Endodermal cell (in vitro differentiated cells): ENCODE measurements around the gene PLAU. TPM values are rescaled to one million over a fixed set of nuclear protein-coding genes. Genes with fewer than 3 reads are reported as not detected.

ENCODE experiments used
- DNase-seq: peaks from one replicate; pipeline ENCODE4 v3.0.0-alpha.2; 2017
- H3K27ac ChIP-seq: 2 replicates; pipeline ENCODE4 v1.5.1; 2013; ENCODE audit warnings: mild to moderate bottlenecking, low read depth, low read length, moderate library complexity
- H3K27me3 ChIP-seq: 2 replicates; pipeline ENCODE4 v1.6.1; 2013; ENCODE audit warnings: mild to moderate bottlenecking, low read length, moderate library complexity; ENCODE audit not compliant: insufficient read depth, control insufficient read depth, poor library complexity, severe bottlenecking
- H3K36me3 ChIP-seq: 2 replicates; pipeline ENCODE4 v1.7.0; 2013; ENCODE audit warnings: mild to moderate bottlenecking, low read length, moderate library complexity; ENCODE audit not compliant: control insufficient read depth, insufficient read depth
- H3K4me1 ChIP-seq: one replicate; pipeline ENCODE4 v1.7.0; 2013; ENCODE audit warnings: low read length; ENCODE audit not compliant: control insufficient read depth, insufficient read depth
- H3K4me3 ChIP-seq: 2 replicates; pipeline ENCODE4 v1.5.1; 2013; ENCODE audit warnings: mild to moderate bottlenecking, low read length, moderate library complexity
- H3K9ac ChIP-seq: 2 replicates; pipeline ENCODE4 v1.6.1; 2013; ENCODE audit warnings: mild to moderate bottlenecking, low read length, moderate library complexity; ENCODE audit not compliant: poor library complexity, severe bottlenecking; ENCODE audit errors: extremely low read depth
- H3K9me3 ChIP-seq: 2 replicates; pipeline ENCODE4 v1.6.1; 2013; ENCODE audit warnings: mild to moderate bottlenecking, low read length, moderate library complexity; ENCODE audit not compliant: control insufficient read depth
- H3K27ac Mint-ChIP-seq: 2 replicates; pipeline ENCODE4 v1.8.0; 2020; ENCODE audit warnings: mixed read lengths
- H3K27me3 Mint-ChIP-seq: 2 replicates; pipeline ENCODE4 v1.8.0; 2021; ENCODE audit warnings: mild to moderate bottlenecking, mixed read lengths; ENCODE audit not compliant: insufficient read depth
- H3K36me3 Mint-ChIP-seq: 2 replicates; pipeline ENCODE4 v1.8.0; 2020; ENCODE audit warnings: low read depth, mixed read lengths
- H3K4me1 Mint-ChIP-seq: 2 replicates; pipeline ENCODE4 v1.8.0; 2020; ENCODE audit warnings: mixed read lengths
- H3K4me3 Mint-ChIP-seq: 2 replicates; pipeline ENCODE4 v1.8.0; 2020; ENCODE audit warnings: mild to moderate bottlenecking, moderate library complexity, mixed read lengths
- H3K9me3 Mint-ChIP-seq: 2 replicates; pipeline ENCODE4 v1.8.0; 2020; ENCODE audit warnings: mild to moderate bottlenecking, mixed read lengths
- CTCF ChIP-seq: fragments of 200-600 bp; sonication (generic); conservative IDR thresholded peaks from 2 replicates; pipeline ENCODE4 v1.5.0; 2021; ENCODE audit warnings: antibody characterized with exemption, mild to moderate bottlenecking
- WGBS, 2 experiments: methylation state at CpG; one replicate each; pipeline versions ENCODE4 v1.1.5 to v1.1.7; 2013; ENCODE audit warnings: missing lambda C conversion rate in 2 of 2, mixed read lengths in 1 of 2; ENCODE audit not compliant: insufficient coverage in 1 of 2, insufficient read length in 1 of 2; 5-methylcytosine and 5-hydroxymethylcytosine counted together
- total RNA-seq, 2 donors: library from RNA; stranded (reverse); fragmentation: NEBNext Ultra II Directional in 1 of 2; extraction: Animal tissue kit (Norgen Biotek cat#: 25700) in 1 of 2; gene quantifications; 2 replicates in 1 of 2; 3 replicates in 1 of 2; pipeline ENCODE4 v1.2.1, GENCODE V29; 2021

Gene PLAU
- total RNA-seq, 2 donors from 2014 or later: 2.7 to 3.3 TPM

DNA sequence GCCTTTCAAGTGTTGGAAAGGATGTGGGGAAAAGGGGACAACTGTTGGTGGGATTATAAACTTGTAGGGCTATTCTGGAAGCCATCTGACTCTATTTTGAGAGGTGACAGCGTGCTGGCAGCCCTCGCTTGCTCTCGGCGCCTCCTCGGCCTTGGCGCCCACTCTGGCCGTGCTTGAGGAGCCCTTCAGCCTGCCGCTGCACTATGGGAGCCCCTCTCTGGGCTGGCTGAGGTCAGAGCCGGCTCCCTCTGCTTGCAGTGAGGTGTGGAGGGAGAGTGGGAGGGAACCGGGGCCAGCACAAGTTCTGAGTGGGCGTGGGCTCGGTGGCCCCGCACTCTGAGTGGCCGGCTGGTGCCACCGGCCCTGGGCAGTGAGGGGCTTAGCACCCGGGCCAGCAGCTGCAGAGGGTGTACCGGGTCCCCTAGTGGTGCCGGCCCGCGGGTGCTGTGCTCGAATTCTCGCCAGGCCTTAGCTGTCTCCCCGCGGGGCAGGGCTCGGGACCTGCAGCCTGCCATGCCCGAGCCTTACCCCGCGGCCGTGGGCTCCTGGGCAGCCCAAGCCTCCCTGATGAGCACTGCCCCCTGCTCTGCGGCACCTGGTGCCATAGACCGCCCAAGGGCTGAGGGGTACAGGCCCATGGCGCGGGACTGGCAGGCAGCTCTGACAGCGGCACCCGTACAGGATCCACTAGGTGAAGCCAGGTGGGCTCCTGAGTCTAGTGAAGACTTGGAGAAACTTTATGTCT lies 33.6 kb downstream of the PLAU start:
- no peak overlapping the region for H3K9ac ChIP-seq
- H3K27ac ChIP-seq: no peak overlapping the region
- no peak overlapping the region for H3K4me3 ChIP-seq
- H3K36me3 Mint-ChIP-seq: no peaks in the 10 kb centered on the region
- H3K27me3 ChIP-seq: no peaks in the 10 kb centered on the region
- H3K4me1 Mint-ChIP-seq: peaks cover 4% of the 10 kb centered on the region
- no peak for DNase-seq
- TF ChIP-seq CTCF: no peak
- no peaks in the 10 kb centered on the region for H3K9me3 ChIP-seq
- peaks cover 12% of the 10 kb centered on the region for H3K27me3 Mint-ChIP-seq
- H3K9me3 Mint-ChIP-seq: peaks cover 20% of the 10 kb centered on the region
- 94 to 95% methylated on average over 21 to 35 of the region's 35 CpGs for WGBS, 2 experiments
- H3K27ac Mint-ChIP-seq: no peak overlapping the region
- no peak overlapping the region for H3K4me3 Mint-ChIP-seq
- no peaks in the 10 kb centered on the region for H3K36me3 ChIP-seq
- H3K4me1 ChIP-seq: peaks cover 2% of the 10 kb centered on the region

GRCh38 chr10:73946253-73947145 lies 35.6 kb downstream of the PLAU start:
- Histone ChIP-seq H3K4me3 (no peak overlapping the region), H3K9me3 (no peaks in the 10 kb centered on the region), H3K27me3 (no peaks in the 10 kb centered on the region), H3K4me1 (no peaks in the 10 kb centered on the region), H3K36me3 (no peaks in the 10 kb centered on the region), H3K9ac (no peak overlapping the region), H3K27ac (no peak overlapping the region)
- Mint-ChIP-seq H3K27ac (no peak overlapping the region), H3K9me3 (peaks cover 20% of the 10 kb centered on the region), H3K27me3 (peaks cover 3% of the 10 kb centered on the region), H3K36me3 (no peaks in the 10 kb centered on the region), H3K4me1 (no peaks in the 10 kb centered on the region), H3K4me3 (no peak overlapping the region)
- no peak for TF ChIP-seq CTCF
- 90 to 96% methylated on average over 7 to 9 of the region's 9 CpGs for WGBS, 2 experiments
- no peak for DNase-seq

GRCh38 chr10:73948947-73949633 lies 38.2 kb downstream of the PLAU start:
- no peak overlapping the region for H3K27ac Mint-ChIP-seq
- TF ChIP-seq CTCF: no peak
- H3K27me3 Mint-ChIP-seq: no peaks in the 10 kb centered on the region
- H3K9me3 ChIP-seq: no peaks in the 10 kb centered on the region
- DNase-seq: no peak
- peaks cover 14% of the 10 kb centered on the region for H3K9me3 Mint-ChIP-seq
- no peaks in the 10 kb centered on the region for H3K36me3 ChIP-seq
- H3K27ac ChIP-seq: no peak overlapping the region
- no peaks in the 10 kb centered on the region for H3K4me1 Mint-ChIP-seq
- WGBS, 2 experiments: 90 to 95% methylated on average over 8 to 9 of the region's 10 CpGs
- H3K36me3 Mint-ChIP-seq: no peaks in the 10 kb centered on the region
- no peak overlapping the region for H3K4me3 Mint-ChIP-seq
- H3K4me1 ChIP-seq: no peaks in the 10 kb centered on the region
- no peaks in the 10 kb centered on the region for H3K27me3 ChIP-seq
- no peak overlapping the region for H3K9ac ChIP-seq
- no peak overlapping the region for H3K4me3 ChIP-seq
